ENCODE results near the gene PPM1E. TPM values are rescaled to one million over a fixed set of nuclear protein-coding genes. Genes with fewer than 3 reads are reported as not detected.

Gene PPM1E
- polyA plus RNA-seq, 4 donors: under 0.01 to 0.34 (median 0.17) TPM

- FAIRE-seq (no peak), DNase-seq (peak; percentile 85 to 96)
These were observed 236.2 kb downstream of the PPM1E start for GRCh38 chr17:58991718-58992331.

GRCh38 chr17:58993311-58993710 is 237.7 kb downstream of the PPM1E start:
- H3K4me3 ChIP-seq (ENCODE audit: low read depth in 1 of 3, low read length in 3 of 3): no peak overlapping the region
- no peaks in the 10 kb centered on the region for H3K9me3 ChIP-seq (ENCODE audit: control insufficient read depth in 2 of 2, insufficient read depth in 1 of 2, low read depth in 1 of 2, low read length in 1 of 2)
- peaks cover 0 to 12% (median 0%) of the 10 kb centered on the region in 3 donors for H3K4me1 ChIP-seq (ENCODE audit: control insufficient read depth in 3 of 3, insufficient read depth in 2 of 3, low read depth in 1 of 3, low read length in 2 of 3)
- peaks cover 0 to 7% (median 0%) of the 10 kb centered on the region in 3 donors for H3K36me3 ChIP-seq (ENCODE audit: control insufficient read depth in 3 of 3, insufficient read depth in 2 of 3, low read depth in 1 of 3, low read length in 3 of 3)
- peak overlapping the region in 2 of 3 donors; percentile 24 to 59 for H3K27ac ChIP-seq (ENCODE audit: low read depth in 1 of 3, low read length in 2 of 3)
- WGBS, 3 donors: 54 to 71% (median 70%) methylated on average over 5 of the region's 5 CpGs
- H3K27me3 ChIP-seq (ENCODE audit: control insufficient read depth in 3 of 3, insufficient read depth in 3 of 3, low read length in 3 of 3): no peaks in the 10 kb centered on the region
- peak; percentile 30 to 48 for DNase-seq
- no peak for FAIRE-seq

More at GRCh38 chr17:58991718-58992331, 236.2 kb downstream of the PPM1E start:
- WGBS, 3 donors: 16 to 53% (median 34%) methylated on average over 4 of the region's 4 CpGs
- Histone ChIP-seq H3K4me1 (ENCODE audit: control insufficient read depth in 3 of 3, insufficient read depth in 2 of 3, low read depth in 1 of 3, low read length in 2 of 3) (peaks cover 0 to 12% (median 0%) of the 10 kb centered on the region in 3 donors), H3K27ac (ENCODE audit: low read depth in 1 of 3, low read length in 2 of 3) (peak overlapping the region in 1 of 3 donors; percentile 59), H3K9me3 (ENCODE audit: control insufficient read depth in 2 of 2, insufficient read depth in 1 of 2, low read depth in 1 of 2, low read length in 1 of 2) (no peaks in the 10 kb centered on the region), H3K4me3 (ENCODE audit: low read depth in 1 of 3, low read length in 3 of 3) (no peak overlapping the region), H3K36me3 (ENCODE audit: control insufficient read depth in 3 of 3, insufficient read depth in 2 of 3, low read depth in 1 of 3, low read length in 3 of 3) (peaks cover 0 to 7% (median 0%) of the 10 kb centered on the region in 3 donors), H3K27me3 (ENCODE audit: control insufficient read depth in 3 of 3, insufficient read depth in 3 of 3, low read length in 3 of 3) (no peaks in the 10 kb centered on the region)

GRCh38 chr17:58995247-58995940 is 239.7 kb downstream of the PPM1E start:
- no peak for FAIRE-seq
- Histone ChIP-seq H3K27ac (ENCODE audit: low read depth in 1 of 3, low read length in 2 of 3) (no peak overlapping the region), H3K9me3 (ENCODE audit: control insufficient read depth in 2 of 2, insufficient read depth in 1 of 2, low read depth in 1 of 2, low read length in 1 of 2) (no peaks in the 10 kb centered on the region), H3K36me3 (ENCODE audit: control insufficient read depth in 3 of 3, insufficient read depth in 2 of 3, low read depth in 1 of 3, low read length in 3 of 3) (peaks cover 0 to 7% (median 3%) of the 10 kb centered on the region in 3 donors), H3K4me1 (ENCODE audit: control insufficient read depth in 3 of 3, insufficient read depth in 2 of 3, low read depth in 1 of 3, low read length in 2 of 3) (peaks cover 0 to 12% (median 0%) of the 10 kb centered on the region in 3 donors), H3K4me3 (ENCODE audit: low read depth in 1 of 3, low read length in 3 of 3) (no peak overlapping the region), H3K27me3 (ENCODE audit: control insufficient read depth in 3 of 3, insufficient read depth in 3 of 3, low read length in 3 of 3) (no peaks in the 10 kb centered on the region)
- no peak for DNase-seq
- WGBS, 3 donors: 90 to 99% (median 96%) methylated on average over 7 of the region's 7 CpGs

DNA sequence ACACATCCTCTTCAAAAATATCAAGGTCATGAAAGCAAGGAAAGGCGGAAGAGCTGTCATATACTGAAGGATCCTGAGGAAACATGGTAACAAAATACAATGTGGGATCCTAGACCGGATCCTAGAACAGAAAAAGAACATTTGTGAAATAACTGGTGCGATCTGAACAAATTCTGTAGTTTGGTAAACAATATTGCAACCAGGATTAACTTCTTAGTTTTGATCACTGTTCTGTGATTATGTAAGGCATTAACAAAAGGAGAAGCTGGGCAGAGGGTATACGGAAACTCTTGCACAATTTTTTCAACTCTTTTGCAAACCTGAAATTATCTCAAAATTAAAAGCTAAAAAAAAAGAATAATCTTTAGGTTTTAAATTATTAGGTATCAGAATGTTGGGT is 241.3 kb downstream of the PPM1E start:
- DNase-seq (no peak), FAIRE-seq (no peak)
- H3K4me3 ChIP-seq (ENCODE audit: low read depth in 1 of 3, low read length in 3 of 3): no peak overlapping the region
- no peaks in the 10 kb centered on the region for H3K27me3 ChIP-seq (ENCODE audit: control insufficient read depth in 3 of 3, insufficient read depth in 3 of 3, low read length in 3 of 3)
- peaks cover 0 to 12% (median 0%) of the 10 kb centered on the region in 3 donors for H3K4me1 ChIP-seq (ENCODE audit: control insufficient read depth in 3 of 3, insufficient read depth in 2 of 3, low read depth in 1 of 3, low read length in 2 of 3)
- H3K9me3 ChIP-seq (ENCODE audit: control insufficient read depth in 2 of 2, insufficient read depth in 1 of 2, low read depth in 1 of 2, low read length in 1 of 2): no peaks in the 10 kb centered on the region
- H3K36me3 ChIP-seq (ENCODE audit: control insufficient read depth in 3 of 3, insufficient read depth in 2 of 3, low read depth in 1 of 3, low read length in 3 of 3): peaks cover 0 to 9% (median 5%) of the 10 kb centered on the region in 3 donors
- no peak overlapping the region for H3K27ac ChIP-seq (ENCODE audit: low read depth in 1 of 3, low read length in 2 of 3)
- WGBS, 3 donors: 87 to 93% (median 92%) methylated on average over 4 of the region's 4 CpGs

GRCh38 chr17:58997756-58998553 is 242.3 kb downstream of the PPM1E start:
- Histone ChIP-seq H3K36me3 (ENCODE audit: control insufficient read depth in 3 of 3, insufficient read depth in 2 of 3, low read depth in 1 of 3, low read length in 3 of 3) (peaks cover 0 to 11% (median 5%) of the 10 kb centered on the region in 3 donors), H3K27ac (ENCODE audit: low read depth in 1 of 3, low read length in 2 of 3) (no peak overlapping the region), H3K4me3 (ENCODE audit: low read depth in 1 of 3, low read length in 3 of 3) (no peak overlapping the region), H3K9me3 (ENCODE audit: control insufficient read depth in 2 of 2, insufficient read depth in 1 of 2, low read depth in 1 of 2, low read length in 1 of 2) (no peaks in the 10 kb centered on the region), H3K27me3 (ENCODE audit: control insufficient read depth in 3 of 3, insufficient read depth in 3 of 3, low read length in 3 of 3) (no peaks in the 10 kb centered on the region), H3K4me1 (ENCODE audit: control insufficient read depth in 3 of 3, insufficient read depth in 2 of 3, low read depth in 1 of 3, low read length in 2 of 3) (peaks cover 0 to 3% (median 2%) of the 10 kb centered on the region in 3 donors)
- no peak for FAIRE-seq
- DNase-seq: no peak
- WGBS, 3 donors: 69 to 89% (median 84%) methylated on average over 7 of the region's 7 CpGs

GRCh38 chr17:58998871-58999270 is 243.2 kb downstream of the PPM1E start:
- Histone ChIP-seq H3K4me3 (ENCODE audit: low read depth in 1 of 3, low read length in 3 of 3) (no peak overlapping the region), H3K27me3 (ENCODE audit: control insufficient read depth in 3 of 3, insufficient read depth in 3 of 3, low read length in 3 of 3) (no peaks in the 10 kb centered on the region), H3K9me3 (ENCODE audit: control insufficient read depth in 2 of 2, insufficient read depth in 1 of 2, low read depth in 1 of 2, low read length in 1 of 2) (no peaks in the 10 kb centered on the region), H3K4me1 (ENCODE audit: control insufficient read depth in 3 of 3, insufficient read depth in 2 of 3, low read depth in 1 of 3, low read length in 2 of 3) (peaks cover 0 to 2% (median 0%) of the 10 kb centered on the region in 3 donors), H3K36me3 (ENCODE audit: control insufficient read depth in 3 of 3, insufficient read depth in 2 of 3, low read depth in 1 of 3, low read length in 3 of 3) (peaks cover 0 to 11% (median 5%) of the 10 kb centered on the region in 3 donors), H3K27ac (ENCODE audit: low read depth in 1 of 3, low read length in 2 of 3) (no peak overlapping the region)
- DNase-seq (no peak), FAIRE-seq (no peak)
- 88 to 92% (median 89%) methylated on average over 4 of the region's 4 CpGs for WGBS, 3 donors

DNA sequence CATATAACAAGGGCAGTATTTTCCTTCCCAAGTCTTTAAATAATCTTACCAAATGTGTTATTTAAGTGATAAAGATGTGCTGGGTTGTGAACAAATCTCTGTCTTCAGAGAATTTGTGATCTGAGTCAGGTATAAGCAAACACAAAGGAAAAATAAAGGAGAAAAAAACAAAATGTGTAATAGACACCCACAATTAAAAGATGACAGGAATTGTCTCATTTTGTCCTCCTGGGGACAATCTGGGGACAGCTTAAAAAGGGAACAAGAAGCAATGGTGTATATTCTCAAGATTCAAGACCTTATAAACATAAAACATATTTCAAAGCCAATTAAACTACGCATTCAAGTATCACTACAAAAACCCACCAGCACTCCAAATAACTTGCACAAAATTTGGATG is 243.8 kb downstream of the PPM1E start:
- no peaks in the 10 kb centered on the region for H3K9me3 ChIP-seq (ENCODE audit: control insufficient read depth in 2 of 2, insufficient read depth in 1 of 2, low read depth in 1 of 2, low read length in 1 of 2)
- WGBS, 3 donors: 93 to 100% (median 96%) methylated on average over 1 of the region's 1 CpG
- H3K27me3 ChIP-seq (ENCODE audit: control insufficient read depth in 3 of 3, insufficient read depth in 3 of 3, low read length in 3 of 3): no peaks in the 10 kb centered on the region
- no peak overlapping the region for H3K27ac ChIP-seq (ENCODE audit: low read depth in 1 of 3, low read length in 2 of 3)
- peaks cover 0 to 11% (median 5%) of the 10 kb centered on the region in 3 donors for H3K36me3 ChIP-seq (ENCODE audit: control insufficient read depth in 3 of 3, insufficient read depth in 2 of 3, low read depth in 1 of 3, low read length in 3 of 3)
- peaks cover 0 to 2% (median 0%) of the 10 kb centered on the region in 3 donors for H3K4me1 ChIP-seq (ENCODE audit: control insufficient read depth in 3 of 3, insufficient read depth in 2 of 3, low read depth in 1 of 3, low read length in 2 of 3)
- FAIRE-seq (no peak), DNase-seq (no peak)
- no peak overlapping the region for H3K4me3 ChIP-seq (ENCODE audit: low read depth in 1 of 3, low read length in 3 of 3)

DNA sequence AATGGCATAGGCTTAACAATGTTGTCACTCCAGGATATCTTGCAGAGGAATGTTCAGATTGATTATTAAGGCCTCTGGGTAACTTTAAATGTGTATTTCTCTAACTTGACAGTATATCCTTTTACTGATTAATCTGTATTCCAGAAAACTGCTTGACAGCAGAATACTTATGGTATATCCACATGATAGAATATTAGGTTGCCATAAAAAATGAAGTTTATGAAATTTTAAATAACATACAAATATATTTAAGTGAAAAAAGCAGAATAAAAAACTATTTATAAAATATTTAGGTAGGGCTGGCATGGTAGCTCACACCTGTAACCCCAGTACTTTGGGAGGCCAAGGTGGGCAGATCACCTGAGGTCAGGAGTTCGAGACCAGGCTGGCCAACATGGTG is 244.4 kb downstream of the PPM1E start:
- no peak overlapping the region for H3K4me3 ChIP-seq (ENCODE audit: low read depth in 1 of 3, low read length in 3 of 3)
- H3K27me3 ChIP-seq (ENCODE audit: control insufficient read depth in 3 of 3, insufficient read depth in 3 of 3, low read length in 3 of 3): no peaks in the 10 kb centered on the region
- WGBS, 3 donors: 94 to 100% (median 98%) methylated on average over 1 of the region's 1 CpG
- no peak for FAIRE-seq
- DNase-seq: no peak
- H3K4me1 ChIP-seq (ENCODE audit: control insufficient read depth in 3 of 3, insufficient read depth in 2 of 3, low read depth in 1 of 3, low read length in 2 of 3): peaks cover 0 to 2% (median 0%) of the 10 kb centered on the region in 3 donors
- no peaks in the 10 kb centered on the region for H3K9me3 ChIP-seq (ENCODE audit: control insufficient read depth in 2 of 2, insufficient read depth in 1 of 2, low read depth in 1 of 2, low read length in 1 of 2)
- peaks cover 0 to 11% (median 5%) of the 10 kb centered on the region in 3 donors for H3K36me3 ChIP-seq (ENCODE audit: control insufficient read depth in 3 of 3, insufficient read depth in 2 of 3, low read depth in 1 of 3, low read length in 3 of 3)
- H3K27ac ChIP-seq (ENCODE audit: low read depth in 1 of 3, low read length in 2 of 3): no peak overlapping the region

Data from small intestine (tissue), 7 donors.